H9 (cell line): Measurements from ENCODE around the gene TNFSF9. TPM values are rescaled to one million over a fixed set of nuclear protein-coding genes. Genes with fewer than 3 reads are reported as not detected.

Experiments
- DNase-seq: peaks from one replicate; pipeline ENCODE4 v3.0.0-alpha.2; 2017
- H2AFZ ChIP-seq: one replicate; pipeline ENCODE4 v1.6.1; 2013; ENCODE audit warnings: mild to moderate bottlenecking, low read length, control low read depth, moderate library complexity
- H2AK5ac ChIP-seq: 2 replicates; pipeline ENCODE4 v1.6.1; 2013; ENCODE audit warnings: low read length, control low read depth, mixed read lengths; ENCODE audit not compliant: insufficient read length
- H2BK120ac ChIP-seq: one replicate; pipeline ENCODE4 v1.6.1; 2013; ENCODE audit warnings: low read depth, mild to moderate bottlenecking, low read length, control low read depth, inconsistent platforms; ENCODE audit not compliant: poor library complexity, severe bottlenecking
- H2BK12ac ChIP-seq: 2 replicates; pipeline ENCODE4 v1.6.1; 2013; ENCODE audit warnings: low read length, control low read depth, mixed read lengths, low read depth; ENCODE audit not compliant: insufficient read length
- H2BK15ac ChIP-seq: 2 replicates; pipeline ENCODE4 v1.6.1; 2013; ENCODE audit warnings: low read depth, low read length, control low read depth
- H2BK20ac ChIP-seq: one replicate; pipeline ENCODE4 v1.6.1; 2013; ENCODE audit warnings: low read depth, mild to moderate bottlenecking, low read length, control low read depth, inconsistent platforms; ENCODE audit not compliant: poor library complexity, severe bottlenecking
- H2BK5ac ChIP-seq: 2 replicates; pipeline ENCODE4 v1.6.1; 2013; ENCODE audit warnings: low read length, control low read depth, mixed read lengths; ENCODE audit not compliant: insufficient read length
- H3K14ac ChIP-seq: 2 replicates; pipeline ENCODE4 v1.6.1; 2013; ENCODE audit warnings: low read length, control low read depth; ENCODE audit not compliant: insufficient read depth
- H3K18ac ChIP-seq: 2 replicates; pipeline ENCODE4 v1.6.1; 2013; ENCODE audit warnings: low read depth, mild to moderate bottlenecking, mixed read lengths, low read length, control low read depth; ENCODE audit not compliant: insufficient read length
- H3K23ac ChIP-seq: 2 replicates; pipeline ENCODE4 v1.6.1; 2013; ENCODE audit warnings: low read length, control low read depth, mixed read lengths, low read depth; ENCODE audit not compliant: insufficient read length
- H3K23me2 ChIP-seq: 2 replicates; pipeline ENCODE4 v1.6.1; 2013; ENCODE audit warnings: low read depth, mild to moderate bottlenecking, mixed read lengths, low read length, control low read depth; ENCODE audit not compliant: insufficient read length, poor library complexity, severe bottlenecking
- H3K27ac ChIP-seq: 2 replicates; pipeline ENCODE4 v1.5.1; 2013; ENCODE audit warnings: low read length, control low read depth, mixed read lengths, low read depth; ENCODE audit not compliant: insufficient read length
- H3K27me3 ChIP-seq: 2 replicates; pipeline ENCODE4 v1.6.1; 2013; ENCODE audit warnings: low read length, control low read depth, inconsistent platforms; ENCODE audit not compliant: insufficient read depth
- H3K4ac ChIP-seq: 2 replicates; pipeline ENCODE4 v1.6.1; 2013; ENCODE audit warnings: low read depth, mild to moderate bottlenecking, control low read depth, inconsistent platforms, low read length, moderate library complexity
- H3K4me1 ChIP-seq: 2 replicates; pipeline ENCODE4 v1.6.1; 2013; ENCODE audit warnings: low read length, control low read depth, inconsistent platforms; ENCODE audit not compliant: insufficient read depth
- H3K4me2 ChIP-seq: 2 replicates; pipeline ENCODE4 v1.6.1; 2013; ENCODE audit warnings: low read length, control low read depth, mixed read lengths; ENCODE audit not compliant: insufficient read length, insufficient read depth
- H3K56ac ChIP-seq: 2 replicates; pipeline ENCODE4 v1.6.1; 2013; ENCODE audit warnings: low read depth, mild to moderate bottlenecking, mixed read lengths, low read length, control low read depth; ENCODE audit not compliant: insufficient read length
- H3K79me1 ChIP-seq: 2 replicates; pipeline ENCODE4 v1.6.1; 2013; ENCODE audit warnings: low read depth, mild to moderate bottlenecking, moderate library complexity, low read length, control low read depth, inconsistent platforms; ENCODE audit not compliant: insufficient read depth, poor library complexity, severe bottlenecking
- H3K79me2 ChIP-seq: 2 replicates; pipeline ENCODE4 v1.6.1; 2013; ENCODE audit warnings: low read length, control low read depth, inconsistent platforms; ENCODE audit not compliant: insufficient read depth
- H3K9ac ChIP-seq: 2 replicates; pipeline ENCODE4 v1.6.1; 2013; ENCODE audit warnings: low read length, control low read depth, mixed read lengths; ENCODE audit not compliant: insufficient read length; ENCODE audit errors: extremely low read depth
- H3K9me3 ChIP-seq: one replicate; pipeline ENCODE4 v1.6.1; 2013; ENCODE audit warnings: low read depth, low read length, inconsistent platforms; ENCODE audit not compliant: control insufficient read depth
- H3T11ph ChIP-seq: one replicate; pipeline ENCODE4 v1.6.1; 2013; ENCODE audit warnings: mild to moderate bottlenecking, low read length, control low read depth, inconsistent platforms
- H4K20me1 ChIP-seq: one replicate; pipeline ENCODE4 v1.6.1; 2013; ENCODE audit not compliant: control insufficient read depth, insufficient read length, insufficient read depth
- H4K5ac ChIP-seq: 2 replicates; pipeline ENCODE4 v1.6.1; 2013; ENCODE audit warnings: low read depth, mild to moderate bottlenecking, mixed read lengths, low read length, control low read depth; ENCODE audit not compliant: insufficient read length
- H4K8ac ChIP-seq: replicated peaks from 2 replicates; pipeline ENCODE4 v1.6.1; 2013; ENCODE audit warnings: low read length, control low read depth, mixed read lengths, low read depth; ENCODE audit not compliant: insufficient read length
- H4K91ac ChIP-seq: 2 replicates; pipeline ENCODE4 v1.6.1; 2013; ENCODE audit warnings: low read depth, mild to moderate bottlenecking, moderate library complexity, mixed read lengths, low read length, control low read depth; ENCODE audit not compliant: insufficient read length
- H3K27ac Mint-ChIP-seq, 3 experiments: 2 replicates in 2 of 3; 3 replicates in 1 of 3; pipeline ENCODE4 v1.8.0; 2020 to 2021; ENCODE audit warnings: mixed read lengths in 3 of 3, mild to moderate bottlenecking in 1 of 3, moderate library complexity in 1 of 3
- H3K27me3 Mint-ChIP-seq: 2 replicates; pipeline ENCODE4 v1.8.0; 2021; ENCODE audit warnings: low read depth, mild to moderate bottlenecking, moderate library complexity, mixed read lengths
- H3K36me3 Mint-ChIP-seq, 3 experiments: 2 replicates in 2 of 3; 3 replicates in 1 of 3; pipeline ENCODE4 v1.8.0; 2020 to 2021; ENCODE audit warnings: low read depth in 3 of 3, mixed read lengths in 3 of 3; ENCODE audit not compliant: insufficient read depth in 1 of 3
- H3K4me1 Mint-ChIP-seq, 2 experiments: 2 replicates each; pipeline ENCODE4 v1.8.0; 2020; ENCODE audit warnings: mixed read lengths in 2 of 2
- H3K4me3 Mint-ChIP-seq, 2 experiments: 2 replicates in 1 of 2; 3 replicates in 1 of 2; pipeline ENCODE4 v1.8.0; 2020 to 2021; ENCODE audit warnings: mild to moderate bottlenecking in 2 of 2, mixed read lengths in 2 of 2, moderate library complexity in 1 of 2
- H3K9me3 Mint-ChIP-seq, 2 experiments: 2 replicates in 1 of 2; 3 replicates in 1 of 2; pipeline ENCODE4 v1.8.0; 2020; ENCODE audit warnings: mild to moderate bottlenecking in 2 of 2, mixed read lengths in 2 of 2, moderate library complexity in 1 of 2
- CTCF ChIP-seq: fragments of 200-600 bp; sonication (generic); conservative IDR thresholded peaks from 3 replicates; pipeline ENCODE4 v1.8.0; 2021; ENCODE audit warnings: antibody characterized with exemption, mild to moderate bottlenecking
- WGBS: extraction: QIAGEN DNeasy Blood & Tissue Kit; methylation state at CpG from one replicate; pipeline ENCODE4 v1.1.7; 2013; ENCODE audit warnings: missing lambda C conversion rate, low lambda C conversion rate, mixed read lengths; ENCODE audit not compliant: insufficient read length; ENCODE audit errors: extremely low coverage; 5-methylcytosine and 5-hydroxymethylcytosine counted together
- total RNA-seq: library from RNA; stranded (reverse); gene quantifications from 2 replicates; pipeline ENCODE4 v1.2.1, GENCODE V29; 2021

TNFSF9 gene
- total RNA-seq, 1 experiment from 2014 or later = 1.9 TPM

DNA sequence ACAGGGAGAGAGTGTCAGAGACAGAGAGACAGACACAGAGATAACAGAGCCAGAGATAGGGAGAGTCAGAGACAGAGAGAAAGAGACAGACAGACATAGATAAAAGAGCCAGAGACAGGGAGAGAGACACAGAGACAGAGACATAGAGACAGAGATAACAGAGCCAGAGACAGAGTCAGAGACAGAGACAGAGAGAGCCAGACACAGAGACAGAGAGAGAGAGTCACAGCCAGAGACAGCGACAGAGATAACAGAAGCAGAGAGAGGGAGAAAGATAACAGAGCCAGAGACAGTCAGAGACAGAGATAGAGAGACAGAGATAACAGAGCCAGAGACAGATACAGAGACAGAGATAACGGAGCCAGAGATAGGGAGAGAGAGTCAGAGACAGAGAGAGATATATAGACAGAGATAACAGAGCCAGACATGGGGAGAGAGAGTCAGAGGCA is 865 bp upstream of the TNFSF9 start:
- Mint-ChIP-seq H3K4me1 (peaks cover 32 to 38% of the 10 kb centered on the region in 2 experiments), H3K36me3 (no peaks in the 10 kb centered on the region), H3K4me3 (peak overlapping the region; percentile 70 to 78), H3K27me3 (peaks cover 61% of the 10 kb centered on the region), H3K9me3 (peaks cover 0 to 4% of the 10 kb centered on the region in 2 experiments; a peak in 2 of 5 replicates), H3K27ac (no peak overlapping the region)
- peaks cover 13% of the 10 kb centered on the region; the same call in 1 of the 2 replicates for H3K27me3 ChIP-seq
- H2AK5ac ChIP-seq = no peak overlapping the region
- H3K9me3 ChIP-seq = no peaks in the 10 kb centered on the region
- no peak for TF ChIP-seq CTCF
- H3K14ac ChIP-seq = no peak overlapping the region
- H3K4me1 ChIP-seq = peaks cover 6% of the 10 kb centered on the region; the same call in 1 of the 2 replicates
- H3K23ac ChIP-seq = no peak overlapping the region
- no peaks in the 10 kb centered on the region for H4K20me1 ChIP-seq
- no peak overlapping the region for H4K5ac ChIP-seq
- H2AFZ ChIP-seq = no peak overlapping the region
- H3K79me1 ChIP-seq = no peaks in the 10 kb centered on the region
- peaks cover 22% of the 10 kb centered on the region for H3K23me2 ChIP-seq
- H3K9ac ChIP-seq = no peak overlapping the region
- no CpG with 5 or more reads among the region's 2 CpGs for WGBS
- no peak for DNase-seq
- H4K8ac ChIP-seq = no peak overlapping the region
- H2BK12ac ChIP-seq = no peak overlapping the region
- H3T11ph ChIP-seq = no peak overlapping the region
- H4K91ac ChIP-seq = no peak overlapping the region
- H3K4me2 ChIP-seq = peak overlapping the region; percentile 81
- no peak overlapping the region for H3K56ac ChIP-seq
- no peak overlapping the region for H2BK15ac ChIP-seq
- no peak overlapping the region for H3K4ac ChIP-seq
- no peak overlapping the region for H2BK120ac ChIP-seq
- H2BK5ac ChIP-seq = no peak overlapping the region
- H3K27ac ChIP-seq = no peak overlapping the region
- H3K79me2 ChIP-seq = no peaks in the 10 kb centered on the region
- no peak overlapping the region for H2BK20ac ChIP-seq
- no peak overlapping the region for H3K18ac ChIP-seq
